Measurements from ENCODE around the gene FMN2.

FMN2 gene

DNA sequence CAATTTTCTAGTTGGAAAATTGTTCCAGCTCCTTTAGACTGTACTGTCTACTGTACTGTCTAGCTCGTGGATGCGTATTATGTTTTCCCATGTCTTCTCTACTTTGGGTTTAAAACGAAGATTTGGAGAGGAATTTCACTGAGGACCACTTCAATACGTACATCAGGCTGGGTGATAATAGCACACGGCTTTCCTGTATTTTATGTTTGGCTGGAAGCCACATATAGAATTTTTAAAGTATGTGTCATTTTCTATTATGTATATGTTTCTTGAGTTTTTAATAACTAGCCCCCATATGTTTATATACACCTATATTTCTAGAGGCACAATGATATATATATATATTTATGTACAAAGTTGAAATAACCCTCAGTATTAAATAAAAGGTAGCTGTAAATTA lies 293.9 kb downstream of the FMN2 start:
- H3K4me1 ChIP-seq (ENCODE audit: low read depth, poor library complexity, severe bottlenecking): no peaks in the 10 kb centered on the region
- no peak overlapping the region for H3K27ac ChIP-seq
- H3K4me2 ChIP-seq: no peak overlapping the region
- H3K36me3 ChIP-seq (ENCODE audit: insufficient read depth): no peaks in the 10 kb centered on the region
- no peaks in the 10 kb centered on the region for H3K27me3 ChIP-seq (ENCODE audit: insufficient read depth, low read depth)
- no peak overlapping the region for H2AFZ ChIP-seq (ENCODE audit: low read depth)
- TF ChIP-seq, protein P1, sequence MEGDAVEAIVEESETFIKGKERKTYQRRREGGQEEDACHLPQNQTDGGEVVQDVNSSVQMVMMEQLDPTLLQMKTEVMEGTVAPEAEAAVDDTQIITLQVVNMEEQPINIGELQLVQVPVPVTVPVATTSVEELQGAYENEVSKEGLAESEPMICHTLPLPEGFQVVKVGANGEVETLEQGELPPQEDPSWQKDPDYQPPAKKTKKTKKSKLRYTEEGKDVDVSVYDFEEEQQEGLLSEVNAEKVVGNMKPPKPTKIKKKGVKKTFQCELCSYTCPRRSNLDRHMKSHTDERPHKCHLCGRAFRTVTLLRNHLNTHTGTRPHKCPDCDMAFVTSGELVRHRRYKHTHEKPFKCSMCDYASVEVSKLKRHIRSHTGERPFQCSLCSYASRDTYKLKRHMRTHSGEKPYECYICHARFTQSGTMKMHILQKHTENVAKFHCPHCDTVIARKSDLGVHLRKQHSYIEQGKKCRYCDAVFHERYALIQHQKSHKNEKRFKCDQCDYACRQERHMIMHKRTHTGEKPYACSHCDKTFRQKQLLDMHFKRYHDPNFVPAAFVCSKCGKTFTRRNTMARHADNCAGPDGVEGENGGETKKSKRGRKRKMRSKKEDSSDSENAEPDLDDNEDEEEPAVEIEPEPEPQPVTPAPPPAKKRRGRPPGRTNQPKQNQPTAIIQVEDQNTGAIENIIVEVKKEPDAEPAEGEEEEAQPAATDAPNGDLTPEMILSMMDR (conservative IDR thresholded peaks at IDR 0.05; ENCODE audit: low read depth, low read length): no peak
- H3K79me2 ChIP-seq (ENCODE audit: insufficient read depth, low read depth): no peaks in the 10 kb centered on the region
- H3K9ac ChIP-seq: no peak overlapping the region
- no peak overlapping the region for H3K4me3 ChIP-seq (IDR thresholded peaks at IDR 0.05; ENCODE audit: insufficient read depth, low read depth, low read length)
- no peaks in the 10 kb centered on the region for H4K20me1 ChIP-seq (ENCODE audit: insufficient read depth)

DNA sequence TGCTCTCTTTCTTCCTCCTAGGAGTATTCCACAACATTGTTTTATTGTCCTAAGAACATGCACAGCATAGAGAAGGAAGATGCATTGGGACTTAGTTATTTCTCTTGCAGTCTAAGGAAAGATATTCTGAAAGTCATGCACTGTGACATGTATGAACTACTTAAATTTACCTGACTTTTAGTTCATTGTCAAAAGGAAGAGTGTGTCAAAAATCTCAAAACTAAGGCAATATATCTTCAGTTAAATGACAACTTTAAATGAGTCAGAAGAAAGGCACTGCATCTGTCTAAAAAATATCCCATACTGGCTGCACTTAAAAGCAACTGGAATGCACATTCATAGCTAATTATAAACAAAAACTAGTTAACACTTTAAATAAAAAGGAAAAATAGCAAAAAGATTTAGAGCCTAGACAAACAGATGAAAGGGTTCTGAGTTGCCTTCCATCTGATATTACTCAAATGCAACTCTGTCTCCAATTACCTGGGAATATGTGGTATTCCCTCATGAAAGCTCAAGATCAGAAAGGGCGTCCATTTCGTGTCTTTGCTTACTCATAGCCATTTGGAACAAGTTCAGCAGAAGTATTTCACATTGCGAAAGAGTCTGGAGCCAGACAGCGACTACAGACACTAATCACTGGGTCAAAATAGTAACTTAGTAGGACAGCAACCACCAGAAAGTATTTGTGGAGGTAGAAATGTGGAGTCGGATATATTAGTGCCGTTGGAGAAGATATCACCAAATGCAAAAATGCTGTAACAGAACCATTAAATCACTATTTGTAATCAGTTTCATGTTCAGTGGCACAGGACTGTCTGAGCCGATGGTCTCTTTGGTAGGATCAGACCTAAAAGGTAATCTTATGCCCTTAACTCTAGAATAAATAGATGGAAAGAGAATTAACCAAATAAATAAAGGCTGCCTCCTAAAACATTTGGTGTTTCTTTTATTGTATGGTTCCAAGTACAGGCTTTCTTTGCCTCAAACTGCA lies 294.6 kb downstream of the FMN2 start:
- Histone ChIP-seq H3K9ac (no peak overlapping the region), H3K79me2 (ENCODE audit: insufficient read depth, low read depth) (no peaks in the 10 kb centered on the region), H4K20me1 (ENCODE audit: insufficient read depth) (no peaks in the 10 kb centered on the region), H3K27ac (no peak overlapping the region), H2AFZ (ENCODE audit: low read depth) (no peak overlapping the region), H3K27me3 (ENCODE audit: insufficient read depth, low read depth) (no peaks in the 10 kb centered on the region), H3K36me3 (ENCODE audit: insufficient read depth) (no peaks in the 10 kb centered on the region), H3K4me3 (IDR thresholded peaks at IDR 0.05; ENCODE audit: insufficient read depth, low read depth, low read length) (no peak overlapping the region), H3K4me2 (no peak overlapping the region), H3K4me1 (ENCODE audit: low read depth, poor library complexity, severe bottlenecking) (no peaks in the 10 kb centered on the region)
- TF ChIP-seq, protein P1 (conservative IDR thresholded peaks at IDR 0.05; ENCODE audit: low read depth, low read length): no peak

DNA sequence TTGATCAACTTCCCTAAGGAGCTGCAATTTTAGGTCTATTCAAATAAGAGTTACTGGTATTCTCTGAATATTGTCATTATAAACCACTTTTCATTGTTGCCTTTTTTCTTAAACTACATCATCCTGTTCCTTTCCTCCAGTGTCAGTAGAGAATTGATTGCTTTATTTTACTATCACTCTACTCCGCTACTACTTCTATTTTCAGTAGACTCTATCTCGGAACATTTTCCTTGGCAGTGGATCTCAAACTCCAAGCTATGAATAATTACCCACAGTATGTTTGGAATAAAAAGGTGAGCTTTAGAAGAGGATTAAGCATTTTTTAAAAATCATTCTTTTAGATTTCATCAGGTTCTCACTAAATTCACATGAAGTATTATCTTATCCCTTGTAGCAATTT lies 295.4 kb downstream of the FMN2 start:
- H3K27ac ChIP-seq: no peak overlapping the region
- H3K9ac ChIP-seq: no peak overlapping the region
- H3K79me2 ChIP-seq (ENCODE audit: insufficient read depth, low read depth): no peaks in the 10 kb centered on the region
- no peaks in the 10 kb centered on the region for H3K27me3 ChIP-seq (ENCODE audit: insufficient read depth, low read depth)
- no peaks in the 10 kb centered on the region for H4K20me1 ChIP-seq (ENCODE audit: insufficient read depth)
- TF ChIP-seq, protein P1 (conservative IDR thresholded peaks at IDR 0.05; ENCODE audit: low read depth, low read length): no peak
- H3K4me2 ChIP-seq: no peak overlapping the region
- H3K4me1 ChIP-seq (ENCODE audit: low read depth, poor library complexity, severe bottlenecking): no peaks in the 10 kb centered on the region
- no peak overlapping the region for H2AFZ ChIP-seq (ENCODE audit: low read depth)
- no peaks in the 10 kb centered on the region for H3K36me3 ChIP-seq (ENCODE audit: insufficient read depth)
- no peak overlapping the region for H3K4me3 ChIP-seq (IDR thresholded peaks at IDR 0.05; ENCODE audit: insufficient read depth, low read depth, low read length)

DNA sequence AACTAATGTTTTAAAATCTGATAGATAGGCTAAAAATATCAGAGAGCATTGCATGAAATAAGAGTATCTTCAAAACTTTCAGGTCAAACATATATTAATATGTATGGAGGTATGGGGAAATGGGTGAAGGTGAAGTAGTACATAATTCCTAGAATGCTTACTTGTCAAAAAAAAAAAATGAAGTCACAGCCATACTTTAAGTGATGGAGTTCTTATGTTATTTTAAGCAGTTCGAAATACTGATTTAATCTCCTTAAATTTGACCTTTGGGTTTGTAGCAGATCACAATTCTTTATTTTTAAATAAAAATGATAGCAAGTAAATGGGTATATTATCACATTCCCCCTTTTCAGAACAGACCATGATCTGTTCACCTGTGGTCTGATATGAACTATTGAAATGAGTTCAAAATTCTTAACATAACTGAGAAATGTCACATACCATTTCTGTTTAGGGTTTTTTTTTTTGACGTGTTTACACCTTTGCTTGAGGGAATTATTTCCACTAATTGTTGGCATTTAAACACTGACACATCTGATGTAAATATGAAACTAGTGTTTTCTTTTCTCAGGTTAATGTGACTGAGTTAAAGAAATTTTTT lies 300.1 kb downstream of the FMN2 start:
- no peak overlapping the region for H3K4me2 ChIP-seq
- no peaks in the 10 kb centered on the region for H3K79me2 ChIP-seq (ENCODE audit: insufficient read depth, low read depth)
- H4K20me1 ChIP-seq (ENCODE audit: insufficient read depth): no peaks in the 10 kb centered on the region
- no peaks in the 10 kb centered on the region for H3K36me3 ChIP-seq (ENCODE audit: insufficient read depth)
- H2AFZ ChIP-seq (ENCODE audit: low read depth): no peak overlapping the region
- H3K27ac ChIP-seq: no peak overlapping the region
- no peak overlapping the region for H3K4me3 ChIP-seq (IDR thresholded peaks at IDR 0.05; ENCODE audit: insufficient read depth, low read depth, low read length)
- TF ChIP-seq, protein P1 (conservative IDR thresholded peaks at IDR 0.05; ENCODE audit: low read depth, low read length): no peak
- no peak overlapping the region for H3K9ac ChIP-seq
- H3K27me3 ChIP-seq (ENCODE audit: insufficient read depth, low read depth): no peaks in the 10 kb centered on the region
- no peaks in the 10 kb centered on the region for H3K4me1 ChIP-seq (ENCODE audit: low read depth, poor library complexity, severe bottlenecking)
